Testis (tissue), 3 donors: Measurements from ENCODE around the gene ISL1. TPM values are rescaled to one million over a fixed set of nuclear protein-coding genes. Genes with fewer than 3 reads are reported as not detected.

Experiments used
- DNase-seq: peaks from one replicate; pipeline ENCODE4 v3.0.0-alpha.2; 2019
- H3K27ac ChIP-seq, 2 donors: fragments of 200-600 bp; sonication (generic); one replicate each; pipeline ENCODE4 v1.5.1; 2019
- H3K27me3 ChIP-seq: fragments of 200-600 bp; sonication (generic); one replicate; pipeline ENCODE4 v1.5.1; 2019
- H3K36me3 ChIP-seq: fragments of 200-600 bp; sonication (generic); one replicate; pipeline ENCODE4 v1.5.1; 2017; ENCODE audit warnings: low read depth; ENCODE audit errors: missing control alignments
- H3K4me1 ChIP-seq: fragments of 200-600 bp; sonication (generic); one replicate; pipeline ENCODE4 v1.5.1; 2019
- H3K4me3 ChIP-seq, 2 donors: fragments of 200-600 bp; sonication (generic); one replicate each; pipeline ENCODE4 v1.5.1; 2017 to 2019
- H3K9me3 ChIP-seq: fragments of 200-600 bp; sonication (generic); one replicate; pipeline ENCODE4 v1.5.1; 2017
- CTCF ChIP-seq, 3 experiments: fragments of 450-650 bp in 2 of 3; fragments of 200-600 bp in 1 of 3; sonication (generic) in 1 of 3; IDR thresholded peaks; one replicate each; pipeline ENCODE4 v1.5.1; 2016 to 2019; ENCODE audit warnings: antibody characterized with exemption in 3 of 3, mild to moderate bottlenecking in 2 of 3, moderate library complexity in 1 of 3
- POLR2A ChIP-seq: fragments of 450-650 bp; IDR thresholded peaks from one replicate; pipeline ENCODE4 v1.6.1; 2017; ENCODE audit warnings: antibody characterized with exemption, mild to moderate bottlenecking, moderate library complexity
- WGBS, 2 donors: methylation state at CpG; one replicate each; pipeline ENCODE4 v1.1.5; 2018; 5-methylcytosine and 5-hydroxymethylcytosine counted together
- intact Hi-C: fragments of 100-400 bp; cut with DNase I; formaldehyde crosslinking; loops from one replicate; pipeline ENCODE4 v1.15.1; 2023; ENCODE audit warnings: low total_unique reads
- polyA plus RNA-seq: library from polyadenylated mRNA; stranded (reverse); fragments of 350-450 nt; fragmentation: Illumina TruSeq; extraction: RNeasy Lipid Tissue Mini Kit (QIAGEN cat#74804); gene quantifications from one replicate; pipeline ENCODE4 v1.2.3, GENCODE V29; 2014; ENCODE audit warnings: low read depth, low replicate concordance; ENCODE audit not compliant: insufficient read depth
- total RNA-seq, 2 donors: library from RNA; depleted of rRNA; stranded (reverse); fragments of >200 nt; gene quantifications; one replicate each; pipeline ENCODE4 v1.2.3, GENCODE V29; 2016

The ISL1 gene
- total and polyA plus RNA-seq, 3 donors from 2014 or later: 2.4 to 5.4 (median 4.5) TPM

- DNase-seq: no peak
- Histone ChIP-seq H3K27ac (no peak overlapping the region), H3K27me3 (no peaks in the 10 kb centered on the region), H3K9me3 (no peaks in the 10 kb centered on the region), H3K36me3 (no peaks in the 10 kb centered on the region), H3K4me3 (no peak overlapping the region), H3K4me1 (no peaks in the 10 kb centered on the region)
- 80 to 89% methylated on average over 2 of the region's 2 CpGs for WGBS, 2 donors
- TF ChIP-seq POLR2A (no peak), CTCF (IDR thresholded peaks at IDR 0.05) (no peak)
- intact Hi-C loops: no loop called here
These were observed 35.5 kb upstream of the ISL1 start for GRCh38 chr5:51347704-51348103.

- H3K4me1 ChIP-seq: no peaks in the 10 kb centered on the region
- no peak overlapping the region for H3K4me3 ChIP-seq
- intact Hi-C loops: no loop called here
- WGBS, 2 donors: 80 to 88% methylated on average over 2 of the region's 2 CpGs
- no peaks in the 10 kb centered on the region for H3K9me3 ChIP-seq
- H3K27me3 ChIP-seq: no peaks in the 10 kb centered on the region
- H3K36me3 ChIP-seq: no peaks in the 10 kb centered on the region
- H3K27ac ChIP-seq: no peak overlapping the region
- no peak for TF ChIP-seq CTCF (IDR thresholded peaks at IDR 0.05)
- no peak for TF ChIP-seq POLR2A
- no peak for DNase-seq
These were observed 12.2 kb upstream of the ISL1 start for GRCh38 chr5:51371052-51371451.

- 40 to 53% methylated on average over 3 of the region's 3 CpGs for WGBS, 2 donors
- DNase-seq: no peak
- TF ChIP-seq CTCF (IDR thresholded peaks at IDR 0.05) (no peak), POLR2A (no peak)
These were observed 9.2 kb upstream of the ISL1 start for GRCh38 chr5:51373880-51374523.

GRCh38 chr5:51375084-51375483 is 8.2 kb upstream of the ISL1 start:
- intact Hi-C loops: no loop called here
- TF ChIP-seq CTCF (IDR thresholded peaks at IDR 0.05): no peak
- TF ChIP-seq POLR2A: no peak
- DNase-seq: no peak
- Histone ChIP-seq H3K27me3 (no peaks in the 10 kb centered on the region), H3K9me3 (no peaks in the 10 kb centered on the region), H3K4me1 (peaks cover 14% of the 10 kb centered on the region), H3K4me3 (no peak overlapping the region), H3K36me3 (no peaks in the 10 kb centered on the region), H3K27ac (no peak overlapping the region)
- WGBS, 2 donors: 93 to 95% methylated on average over 7 of the region's 7 CpGs

More at GRCh38 chr5:51373880-51374523, 9.2 kb upstream of the ISL1 start:
- H3K27me3 ChIP-seq: no peaks in the 10 kb centered on the region
- H3K4me1 ChIP-seq: peaks cover 8% of the 10 kb centered on the region
- H3K36me3 ChIP-seq: no peaks in the 10 kb centered on the region
- H3K27ac ChIP-seq: no peak overlapping the region
- no peaks in the 10 kb centered on the region for H3K9me3 ChIP-seq
- H3K4me3 ChIP-seq: no peak overlapping the region
- intact Hi-C loops: no loop called here

GRCh38 chr5:51376509-51376908 is 6.7 kb upstream of the ISL1 start:
- Histone ChIP-seq H3K4me1 (peaks cover 14% of the 10 kb centered on the region), H3K36me3 (no peaks in the 10 kb centered on the region), H3K27me3 (no peaks in the 10 kb centered on the region), H3K4me3 (no peak overlapping the region), H3K27ac (no peak overlapping the region), H3K9me3 (no peaks in the 10 kb centered on the region)
- TF ChIP-seq CTCF (IDR thresholded peaks at IDR 0.05) (no peak), POLR2A (no peak)
- DNase-seq: no peak
- intact Hi-C loops: no loop called here
- WGBS, 2 donors: 25 to 26% methylated on average over 3 of the region's 3 CpGs
